Adrenal gland (tissue), 12 donors: ENCODE data around the gene CLDN5. TPM values are rescaled to one million over a fixed set of nuclear protein-coding genes. Genes with fewer than 3 reads are reported as not detected.

ENCODE experiments used
- DNase-seq, 7 donors: peaks; one replicate each; pipeline ENCODE4 v3.0.0-alpha.2; 2019 to 2020
- H3K27ac ChIP-seq, 5 donors: fragments of 200-600 bp; sonication (generic) in 4 of 5; 1 replicate in 3 of 5; 2 replicates in 2 of 5; pipeline versions ENCODE4 v1.5.1 to v1.8.0; 2016 to 2020; ENCODE audit warnings: mild to moderate bottlenecking in 1 of 5
- H3K27me3 ChIP-seq: fragments of 200-600 bp; 2 replicates; pipeline ENCODE4 v1.8.0; 2021
- H3K36me3 ChIP-seq, 2 donors: fragments of 200-600 bp; replicated peaks in 1 of 2; 1 replicate in 1 of 2; 2 replicates in 1 of 2; pipeline versions ENCODE4 v1.5.1 to v1.8.0; 2018 to 2022
- H3K4me1 ChIP-seq, 2 donors: fragments of 200-600 bp; replicated peaks in 1 of 2; 1 replicate in 1 of 2; 2 replicates in 1 of 2; pipeline versions ENCODE4 v1.5.1 to v1.8.0; 2018 to 2021
- H3K4me3 ChIP-seq, 4 donors: fragments of 200-600 bp; sonication (generic) in 3 of 4; one replicate each; pipeline ENCODE4 v1.5.1; 2016 to 2018
- H3K9me3 ChIP-seq, 3 donors: fragments of 200-600 bp; sonication (generic) in 1 of 3; replicated peaks in 1 of 3; 1 replicate in 2 of 3; 2 replicates in 1 of 3; pipeline versions ENCODE4 v1.5.1 to v1.8.0; 2016 to 2021
- CTCF ChIP-seq, 6 experiments: fragments of 450-650 bp in 4 of 6; fragments of 200-600 bp in 2 of 6; sonication (generic) in 1 of 6; IDR thresholded peaks; 1 replicate in 5 of 6; 2 replicates in 1 of 6; pipeline versions ENCODE4 v1.5.1 to v1.8.0; 2016 to 2021; ENCODE audit warnings: antibody characterized with exemption in 6 of 6, mild to moderate bottlenecking in 2 of 6, moderate library complexity in 1 of 6
- POLR2A ChIP-seq, 2 donors: fragments of 450-650 bp; IDR thresholded peaks; one replicate each; pipeline ENCODE4 v1.6.1; 2017; ENCODE audit warnings: antibody characterized with exemption in 2 of 2, mild to moderate bottlenecking in 2 of 2, moderate library complexity in 1 of 2
- WGBS, 4 donors: extraction: QIAGEN DNeasy Blood & Tissue Kit in 2 of 4; methylation state at CpG; one replicate each; pipeline versions ENCODE4 v1.1.5 to v1.1.7; 2013 to 2017; 5-methylcytosine and 5-hydroxymethylcytosine counted together
- intact Hi-C, 2 donors: fragments of 100-400 bp; cut with DNase I; formaldehyde crosslinking; loops; one replicate each; pipeline versions ENCODE4 v1.14.1 to v1.15.0; 2022 to 2023
- polyA plus RNA-seq, 3 donors: library from polyadenylated mRNA; stranded (reverse); fragments of 200-250 nt in 2 of 3; fragments of 350-450 nt in 1 of 3; fragmentation: Illumina TruSeq in 1 of 3; extraction: RNeasy Lipid Tissue Mini Kit (QIAGEN cat#74804) in 1 of 3; gene quantifications; one replicate each; pipeline ENCODE4 v1.2.3, GENCODE V29; 2013 to 2014
- total RNA-seq, 9 donors: library from RNA; depleted of rRNA in 4 of 9; stranded (reverse); fragments of >200 nt in 4 of 9; fragments of 120-200 nt in 1 of 9; fragmentation: NEBNext Ultra II Directional in 1 of 9; extraction: Animal tissue kit (Norgen Biotek cat#: 25700) in 1 of 9; gene quantifications; one replicate each; pipeline versions ENCODE4 v1.1.0 to v1.2.4, GENCODE V29; 2013 to 2023
- donor health status: healthy with polysubstance abuse.
- donor health status: Bipolar disorder and iron deficiency.
- donor health status: DM: yes; HTN: yes; CAD: no.
- donor health status: DM: no; HTN: no; CAD: no.
- donor health status: DM: no; HTN: no; CAD: no.
- donor health status: DM: yes; HTN: yes; CAD: no.

The CLDN5 gene
- total and polyA plus RNA-seq, 12 donors, result 0.40 to 122 (median 31.3) TPM

GRCh38 chr22:19495562-19496323 lies 28.5 kb downstream of the CLDN5 start:
- peak in 1 of 6 experiments; percentile 15 for TF ChIP-seq CTCF (IDR thresholded peaks at IDR 0.05)
- TF ChIP-seq POLR2A (IDR thresholded peaks at IDR 0.05), result no peak
- 66 to 81% (median 73%) methylated on average over 5 of the region's 5 CpGs for WGBS, 4 donors
- no peak overlapping the region for H3K4me3 ChIP-seq
- H3K4me1 ChIP-seq, result no peaks in the 10 kb centered on the region
- intact Hi-C loops, result loop anchor here in 1 of 2 donors (5.0 kb wide), 1 partner anchor 212 kb away; no protein-coding TSS in a partner anchor
- no peaks in the 10 kb centered on the region for H3K27me3 ChIP-seq
- H3K9me3 ChIP-seq, result no peaks in the 10 kb centered on the region
- no peak for DNase-seq
- H3K36me3 ChIP-seq, result no peaks in the 10 kb centered on the region
- no peak overlapping the region for H3K27ac ChIP-seq

GRCh38 chr22:19494676-19495173 lies 29.5 kb downstream of the CLDN5 start:
- no peak for TF ChIP-seq CTCF (IDR thresholded peaks at IDR 0.05)
- no peak for TF ChIP-seq POLR2A (IDR thresholded peaks at IDR 0.05)
- Histone ChIP-seq H3K36me3 (no peaks in the 10 kb centered on the region), H3K9me3 (no peaks in the 10 kb centered on the region), H3K27ac (no peak overlapping the region), H3K4me1 (no peaks in the 10 kb centered on the region), H3K4me3 (no peak overlapping the region), H3K27me3 (no peaks in the 10 kb centered on the region)
- no peak for DNase-seq
- intact Hi-C loops, result loop anchor here in 1 of 2 donors (5.0 kb wide), 1 partner anchor 213 kb away; no protein-coding TSS in a partner anchor
- WGBS, 4 donors, result 88 to 96% (median 91%) methylated on average over 5 to 6 of the region's 6 CpGs

GRCh38 chr22:19494001-19494560 lies 30.1 kb downstream of the CLDN5 start:
- H3K9me3 ChIP-seq, result no peaks in the 10 kb centered on the region
- H3K4me3 ChIP-seq, result no peak overlapping the region
- WGBS, 4 donors, result 97 to 100% (median 98%) methylated on average over 8 of the region's 8 CpGs
- H3K27me3 ChIP-seq, result no peaks in the 10 kb centered on the region
- intact Hi-C loops, result no loop called here
- no peak for TF ChIP-seq CTCF (IDR thresholded peaks at IDR 0.05)
- TF ChIP-seq POLR2A (IDR thresholded peaks at IDR 0.05), result no peak
- H3K27ac ChIP-seq, result no peak overlapping the region
- DNase-seq, result no peak
- no peaks in the 10 kb centered on the region for H3K4me1 ChIP-seq
- no peaks in the 10 kb centered on the region for H3K36me3 ChIP-seq

- intact Hi-C loops, result no loop called here
- DNase-seq, result no peak
- no peaks in the 10 kb centered on the region for H3K9me3 ChIP-seq
- H3K36me3 ChIP-seq, result no peaks in the 10 kb centered on the region
- TF ChIP-seq CTCF (IDR thresholded peaks at IDR 0.05) (no peak), POLR2A (IDR thresholded peaks at IDR 0.05) (no peak)
- H3K4me3 ChIP-seq, result no peak overlapping the region
- H3K27me3 ChIP-seq, result no peaks in the 10 kb centered on the region
- 90 to 92% (median 91%) methylated on average over 5 to 6 of the region's 6 CpGs for WGBS, 4 donors
- H3K27ac ChIP-seq, result no peak overlapping the region
- no peaks in the 10 kb centered on the region for H3K4me1 ChIP-seq
These were observed 31.6 kb downstream of the CLDN5 start for GRCh38 chr22:19492504-19493174.
